B cell (primary cell): ENCODE results near the gene ERN2. TPM values are rescaled to one million over a fixed set of nuclear protein-coding genes. Genes with fewer than 3 reads are reported as not detected.
"Not testable (repeated sequence)": the region's sequence is repeated elsewhere in the genome, so short reads cannot be mapped to it uniquely, and the experiment has no call there.

Experiments
- ATAC-seq: fragments of 200-7000 bp; cut with Tn5 transposase; one replicate; pipeline ENCODE4 v1.10.0; 2021; ENCODE audit warnings: low read depth, mild to moderate bottlenecking, moderate number of reproducible peaks, moderate library complexity
- CTCF ChIA-PET: fragments of 350-600 bp; sonication (Branson Sonifier 250); formaldehyde crosslinking; loops from one replicate; lab custom pipeline; 2021; ENCODE audit warnings: antibody characterized with exemption, inconsistent platforms; lab: Charles Lee
- POLR2A ChIA-PET: fragments of 350-600 bp; sonication (Branson Sonifier 250); formaldehyde crosslinking; loops from one replicate; lab custom pipeline; 2021; ENCODE audit warnings: antibody characterized with exemption; lab: Charles Lee
- DNase-seq: peaks from one replicate; pipeline ENCODE4 v3.0.0; 2013
- H2AFZ ChIP-seq: 2 replicates; pipeline ENCODE4 v1.6.1; 2012; ENCODE audit warnings: mild to moderate bottlenecking, low read depth, low read length; ENCODE audit not compliant: insufficient read depth, poor library complexity, severe bottlenecking
- H3K27ac ChIP-seq, 2 donors: 1 replicate in 1 of 2; 2 replicates in 1 of 2; pipeline ENCODE4 v1.5.1; 2012 to 2013; ENCODE audit warnings: low read length in 2 of 2, mild to moderate bottlenecking in 2 of 2, moderate library complexity in 1 of 2
- H3K27me3 ChIP-seq, 4 experiments: fragments of 200-600 bp in 1 of 4; sonication (generic) in 1 of 4; replicated peaks in 1 of 4; 1 replicate in 2 of 4; 2 replicates in 2 of 4; pipeline versions ENCODE4 v1.6.1 to v1.7.0; 2013 to 2016; ENCODE audit warnings: low read length in 3 of 4, mild to moderate bottlenecking in 2 of 4, mixed read lengths in 1 of 4, moderate library complexity in 1 of 4; ENCODE audit not compliant: insufficient read depth in 4 of 4, control insufficient read depth in 3 of 4; ENCODE audit errors: control extremely low read depth in 1 of 4
- H3K36me3 ChIP-seq, 2 experiments: replicated peaks in 1 of 2; 1 replicate in 1 of 2; 2 replicates in 1 of 2; pipeline versions ENCODE4 v1.6.1 to v1.7.1; 2013; ENCODE audit warnings: low read length in 1 of 2; ENCODE audit not compliant: insufficient read depth in 2 of 2, control insufficient read depth in 1 of 2; ENCODE audit errors: control extremely low read depth in 1 of 2, extremely low read depth in 1 of 2
- H3K4me1 ChIP-seq, 2 donors: fragments of 200-600 bp in 1 of 2; sonication (generic) in 1 of 2; 1 replicate in 1 of 2; 2 replicates in 1 of 2; pipeline versions ENCODE4 v1.5.1 to v1.6.1; 2013 to 2017; ENCODE audit warnings: low read length in 2 of 2; ENCODE audit not compliant: control insufficient read depth in 2 of 2, insufficient read depth in 2 of 2
- H3K4me2 ChIP-seq: replicated peaks from 2 replicates; pipeline ENCODE3; 2012; ENCODE audit warnings: mild to moderate bottlenecking, low read depth, low read length; ENCODE audit not compliant: poor library complexity, severe bottlenecking
- H3K4me3 ChIP-seq, 5 experiments: fragments of 200-600 bp in 1 of 5; sonication (generic) in 1 of 5; 1 replicate in 3 of 5; 2 replicates in 2 of 5; pipeline versions ENCODE4 v1.5.1 to v1.7.0; 2011 to 2016; ENCODE audit warnings: low read length in 4 of 5, mild to moderate bottlenecking in 4 of 5, low read depth in 2 of 5, control low read depth in 1 of 5, moderate library complexity in 1 of 5; ENCODE audit not compliant: insufficient read depth in 1 of 5; ENCODE audit errors: control extremely low read depth in 1 of 5, extremely low read depth in 1 of 5
- H3K79me2 ChIP-seq: fragments of 200-600 bp; sonication (generic); one replicate; pipeline ENCODE4 v1.6.0; 2016; ENCODE audit warnings: low read length; ENCODE audit not compliant: control insufficient read depth, insufficient read depth
- H3K9ac ChIP-seq: fragments of 200-600 bp; sonication (generic); 2 replicates; pipeline ENCODE4 v1.6.1; 2017; ENCODE audit warnings: mild to moderate bottlenecking, low read length, moderate library complexity
- H3K9me3 ChIP-seq, 3 donors: one replicate each; pipeline versions ENCODE4 v1.6.1 to v1.7.1; 2013; ENCODE audit warnings: low read length in 2 of 3; ENCODE audit not compliant: control insufficient read depth in 2 of 3, insufficient read depth in 1 of 3; ENCODE audit errors: control extremely low read depth in 1 of 3
- H4K20me1 ChIP-seq: 2 replicates; pipeline ENCODE4 v1.6.0; 2012; ENCODE audit warnings: mild to moderate bottlenecking, low read length; ENCODE audit not compliant: insufficient read depth, control insufficient read depth, poor library complexity, severe bottlenecking
- H3K27ac Mint-ChIP-seq: one replicate; pipeline ENCODE4 v1.8.0; 2021; ENCODE audit warnings: mixed read lengths
- H3K27me3 Mint-ChIP-seq: one replicate; pipeline ENCODE4 v1.8.0; 2021; ENCODE audit warnings: mixed read lengths
- H3K4me1 Mint-ChIP-seq: one replicate; pipeline ENCODE4 v1.8.0; 2021; ENCODE audit warnings: mixed read lengths
- H3K4me3 Mint-ChIP-seq: one replicate; pipeline ENCODE4 v1.8.0; 2021; ENCODE audit warnings: mixed read lengths
- H3K9me3 Mint-ChIP-seq: one replicate; pipeline ENCODE4 v1.8.0; 2022; ENCODE audit warnings: mixed read lengths; ENCODE audit not compliant: insufficient read depth
- CTCF ChIP-seq: fragments of 200-600 bp; IDR thresholded peaks from one replicate; pipeline ENCODE4 v1.8.0; 2022; ENCODE audit warnings: antibody characterized with exemption, mild to moderate bottlenecking
- EZH2 ChIP-seq: IDR thresholded peaks from 2 replicates; pipeline ENCODE4 v1.6.1; 2012; ENCODE audit warnings: borderline replicate concordance, low read depth, mild to moderate bottlenecking, moderate library complexity, low read length; ENCODE audit not compliant: insufficient read depth, poor library complexity, severe bottlenecking
- WGBS: methylation state at CpG from one replicate; pipeline ENCODE4 v1.1.5; 2013; ENCODE audit warnings: missing lambda C conversion rate; ENCODE audit not compliant: insufficient coverage; 5-methylcytosine and 5-hydroxymethylcytosine counted together
- intact Hi-C: fragments of 100-400 bp; cut with micrococcal nuclease; formaldehyde crosslinking; loops from one replicate; pipeline ENCODE4 v1.10.0; 2022
- polyA plus RNA-seq: library from polyadenylated mRNA; depleted of rRNA; stranded (reverse); fragments of >200 nt; gene quantifications from 2 replicates; pipeline ENCODE4 v1.2.3, GENCODE V29; 2012
- total RNA-seq, 2 donors: library from RNA; stranded (reverse); fragments of 120-200 nt in 1 of 2; gene quantifications; 1 replicate in 1 of 2; 2 replicates in 1 of 2; pipeline versions ENCODE4 v1.2.3 to v1.2.4, GENCODE V29; 2013 to 2022

The ERN2 gene
- total and polyA plus RNA-seq, 2 donors (not counting 1 experiment from before 2014, with no cell fraction given): not detected

- Histone ChIP-seq H4K20me1 (no peaks in the 10 kb centered on the region), H3K4me3 (no peak overlapping the region), H3K4me2 (no peak overlapping the region), H3K9me3 (peaks cover 0 to 15% (median 4%) of the 10 kb centered on the region in 3 donors), H3K27me3 (peaks cover 0 to 7% (median 0%) of the 10 kb centered on the region in 4 experiments), H2AFZ (no peak overlapping the region), H3K79me2 (no peaks in the 10 kb centered on the region), H3K36me3 (no peaks in the 10 kb centered on the region), H3K9ac (no peak overlapping the region), H3K4me1 (peaks cover 0 to 5% of the 10 kb centered on the region in 2 donors), H3K27ac (no peak overlapping the region)
- CTCF ChIA-PET: no interaction called here
- 80% methylated on average over 1 of the region's 8 CpGs for WGBS
- H3K27ac Mint-ChIP-seq: no peak overlapping the region
- TF ChIP-seq CTCF (no peak), EZH2 (no peak)
- intact Hi-C loops: no loop called here
- ATAC-seq: no peak
- H3K4me3 Mint-ChIP-seq: no peak overlapping the region
- H3K4me1 Mint-ChIP-seq: peaks cover 3% of the 10 kb centered on the region
- POLR2A ChIA-PET: no interaction called here
- no peak for DNase-seq
- H3K27me3 Mint-ChIP-seq: peaks cover 29% of the 10 kb centered on the region
- peaks cover 6% of the 10 kb centered on the region for H3K9me3 Mint-ChIP-seq
Measured at GRCh38 chr16:23724096-23724784, 11.2 kb upstream of the ERN2 start.

- H3K36me3 ChIP-seq, POLR2A ChIA-PET, H3K27ac Mint-ChIP-seq, H3K79me2 ChIP-seq, H3K27ac ChIP-seq, H3K9me3 Mint-ChIP-seq, H4K20me1 ChIP-seq, H3K9ac ChIP-seq, H3K4me1 ChIP-seq, H3K4me1 Mint-ChIP-seq, H3K4me3 ChIP-seq, DNase-seq, H3K4me2 ChIP-seq, intact Hi-C loops, H3K27me3 ChIP-seq, ATAC-seq, H3K4me3 Mint-ChIP-seq, H2AFZ ChIP-seq: not testable (repeated sequence)
- 95% methylated on average over 6 of the region's 9 CpGs for WGBS
- peaks cover 31% of the 10 kb centered on the region for H3K27me3 Mint-ChIP-seq
- peaks cover 0 to 15% (median 4%) of the 10 kb centered on the region in 3 donors for H3K9me3 ChIP-seq
- CTCF ChIA-PET: interaction anchor here (0.6 kb wide), 1 partner anchor 780 kb away, joined by 4 read pairs; no protein-coding TSS in a partner anchor
Measured at GRCh38 chr16:23722613-23723240, 9.7 kb upstream of the ERN2 start.
